ENCODE results near the gene ERG. TPM values are rescaled to one million over a fixed set of nuclear protein-coding genes. Genes with fewer than 3 reads are reported as not detected.

Gene ERG
- total and polyA plus RNA-seq, 2 of the 13 experiments (the other 11 are each of a cell fraction or from before 2014, with no cell fraction given), result not detected

DNA sequence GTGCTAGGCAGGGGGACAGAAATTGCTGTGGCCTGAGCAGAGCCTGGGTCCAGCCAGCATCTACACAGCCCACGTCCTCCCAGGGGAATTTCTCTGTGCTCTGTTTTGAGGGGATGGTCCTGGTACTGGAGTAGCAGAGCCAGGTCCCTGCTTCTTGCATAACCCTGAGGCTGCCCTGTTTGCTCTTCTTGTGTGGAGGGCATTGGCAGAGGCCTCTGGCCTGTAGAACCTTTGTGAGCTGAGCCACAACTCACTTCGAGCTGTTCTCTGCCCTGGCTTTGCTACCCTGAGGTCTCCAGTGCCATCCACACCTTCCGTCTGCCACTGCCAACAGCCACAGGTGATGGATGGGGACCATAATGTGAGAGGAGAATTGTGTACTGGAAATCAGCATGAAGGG, 139.6 kb downstream of the ERG start:
- Histone ChIP-seq H3K4me1 (ENCODE audit: insufficient read depth, low read length) (no peaks in the 10 kb centered on the region), H3K36me3 (replicated peaks in 1 of 2; ENCODE audit: control insufficient read depth in 1 of 2, insufficient read depth in 2 of 2, low read length in 2 of 2) (no peaks in the 10 kb centered on the region), H2AFZ (ENCODE audit: low read length) (no peak overlapping the region), H3K9ac (ENCODE audit: insufficient read depth, low read depth, low read length) (no peak overlapping the region), H3K9me3 (ENCODE audit: low read length) (no peaks in the 10 kb centered on the region), H3K27me3 (ENCODE audit: control insufficient read depth in 1 of 2, insufficient read depth in 2 of 2, low read length in 2 of 2) (no peaks in the 10 kb centered on the region), H3K27ac (ENCODE audit: extremely low read length, insufficient read depth, low read length) (no peak overlapping the region), H3K79me2 (ENCODE audit: insufficient read depth, low read length) (no peaks in the 10 kb centered on the region), H3K4me2 (ENCODE audit: low read depth, low read length) (no peak overlapping the region), H4K20me1 (ENCODE audit: insufficient read depth, low read length) (no peaks in the 10 kb centered on the region), H3K4me3 (replicated peaks in 1 of 3; ENCODE audit: insufficient read depth in 1 of 3, low read depth in 2 of 3, low read length in 3 of 3) (no peak overlapping the region)
- ATAC-seq (no peak), DNase-seq (ENCODE audit: low spot score) (no peak), FAIRE-seq (no peak)
- intact Hi-C loops (cut with micrococcal nuclease; ENCODE audit: unreplicated experiment), result no loop called here
- BruUV-seq (replicated peaks), result no TSS peak
- POLR2A ChIA-PET, result no interaction called here
- in situ Hi-C loops (cut with HindIII; ENCODE audit: extremely low pct_ligation_motif_present, low pct_unique_long_range_greater_than_20kb), result loop anchor here (25.0 kb wide), 1 partner anchor 646 kb away; no protein-coding TSS in a partner anchor
- no peak for TF ChIP-seq SCMH1 (CRISPR knock-in tag; IDR thresholded peaks at IDR 0.05; ENCODE audit: borderline replicate concordance)
- no peak for TF ChIP-seq ZNF431 (CRISPR knock-in tag; IDR thresholded peaks at IDR 0.05; ENCODE audit: borderline replicate concordance, low read depth)
- TF ChIP-seq U2AF1 (optimal IDR thresholded peaks at IDR 0.05; ENCODE audit: low read depth, low read length), result no peak
- TF ChIP-seq SP2 (CRISPR knock-in tag; IDR thresholded peaks at IDR 0.05), result no peak
- TF ChIP-seq, protein P1, sequence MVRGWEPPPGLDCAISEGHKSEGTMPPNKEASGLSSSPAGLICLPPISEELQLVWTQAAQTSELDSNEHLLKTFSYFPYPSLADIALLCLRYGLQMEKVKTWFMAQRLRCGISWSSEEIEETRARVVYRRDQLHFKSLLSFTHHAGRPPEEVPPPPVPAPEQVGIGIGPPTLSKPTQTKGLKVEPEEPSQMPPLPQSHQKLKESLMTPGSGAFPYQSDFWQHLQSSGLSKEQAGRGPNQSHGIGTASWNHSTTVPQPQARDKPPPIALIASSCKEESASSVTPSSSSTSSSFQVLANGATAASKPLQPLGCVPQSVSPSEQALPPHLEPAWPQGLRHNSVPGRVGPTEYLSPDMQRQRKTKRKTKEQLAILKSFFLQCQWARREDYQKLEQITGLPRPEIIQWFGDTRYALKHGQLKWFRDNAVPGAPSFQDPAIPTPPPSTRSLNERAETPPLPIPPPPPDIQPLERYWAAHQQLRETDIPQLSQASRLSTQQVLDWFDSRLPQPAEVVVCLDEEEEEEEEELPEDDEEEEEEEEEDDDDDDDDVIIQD (CRISPR knock-in tag; IDR thresholded peaks at IDR 0.05; ENCODE audit: low read depth), result no peak
- no peak for TF ChIP-seq ZNF614 (CRISPR knock-in tag; IDR thresholded peaks at IDR 0.05; ENCODE audit: borderline replicate concordance)
- TF ChIP-seq ZBTB21 (CRISPR knock-in tag; IDR thresholded peaks at IDR 0.05), result no peak
- TF ChIP-seq CC2D1A (CRISPR knock-in tag; IDR thresholded peaks at IDR 0.05), result no peak
- TF ChIP-seq KLF9 (CRISPR knock-in tag; IDR thresholded peaks at IDR 0.05; ENCODE audit: low read depth), result no peak
- TF ChIP-seq, protein P2, sequence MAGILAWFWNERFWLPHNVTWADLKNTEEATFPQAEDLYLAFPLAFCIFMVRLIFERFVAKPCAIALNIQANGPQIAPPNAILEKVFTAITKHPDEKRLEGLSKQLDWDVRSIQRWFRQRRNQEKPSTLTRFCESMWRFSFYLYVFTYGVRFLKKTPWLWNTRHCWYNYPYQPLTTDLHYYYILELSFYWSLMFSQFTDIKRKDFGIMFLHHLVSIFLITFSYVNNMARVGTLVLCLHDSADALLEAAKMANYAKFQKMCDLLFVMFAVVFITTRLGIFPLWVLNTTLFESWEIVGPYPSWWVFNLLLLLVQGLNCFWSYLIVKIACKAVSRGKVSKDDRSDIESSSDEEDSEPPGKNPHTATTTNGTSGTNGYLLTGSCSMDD (CRISPR knock-in tag; IDR thresholded peaks at IDR 0.05), result no peak
- no peak for TF ChIP-seq KLF12 (CRISPR knock-in tag; IDR thresholded peaks at IDR 0.05; ENCODE audit: borderline replicate concordance)
- no peak for TF ChIP-seq ZNF678 (CRISPR knock-in tag; IDR thresholded peaks at IDR 0.05)
- TF ChIP-seq, protein P3, sequence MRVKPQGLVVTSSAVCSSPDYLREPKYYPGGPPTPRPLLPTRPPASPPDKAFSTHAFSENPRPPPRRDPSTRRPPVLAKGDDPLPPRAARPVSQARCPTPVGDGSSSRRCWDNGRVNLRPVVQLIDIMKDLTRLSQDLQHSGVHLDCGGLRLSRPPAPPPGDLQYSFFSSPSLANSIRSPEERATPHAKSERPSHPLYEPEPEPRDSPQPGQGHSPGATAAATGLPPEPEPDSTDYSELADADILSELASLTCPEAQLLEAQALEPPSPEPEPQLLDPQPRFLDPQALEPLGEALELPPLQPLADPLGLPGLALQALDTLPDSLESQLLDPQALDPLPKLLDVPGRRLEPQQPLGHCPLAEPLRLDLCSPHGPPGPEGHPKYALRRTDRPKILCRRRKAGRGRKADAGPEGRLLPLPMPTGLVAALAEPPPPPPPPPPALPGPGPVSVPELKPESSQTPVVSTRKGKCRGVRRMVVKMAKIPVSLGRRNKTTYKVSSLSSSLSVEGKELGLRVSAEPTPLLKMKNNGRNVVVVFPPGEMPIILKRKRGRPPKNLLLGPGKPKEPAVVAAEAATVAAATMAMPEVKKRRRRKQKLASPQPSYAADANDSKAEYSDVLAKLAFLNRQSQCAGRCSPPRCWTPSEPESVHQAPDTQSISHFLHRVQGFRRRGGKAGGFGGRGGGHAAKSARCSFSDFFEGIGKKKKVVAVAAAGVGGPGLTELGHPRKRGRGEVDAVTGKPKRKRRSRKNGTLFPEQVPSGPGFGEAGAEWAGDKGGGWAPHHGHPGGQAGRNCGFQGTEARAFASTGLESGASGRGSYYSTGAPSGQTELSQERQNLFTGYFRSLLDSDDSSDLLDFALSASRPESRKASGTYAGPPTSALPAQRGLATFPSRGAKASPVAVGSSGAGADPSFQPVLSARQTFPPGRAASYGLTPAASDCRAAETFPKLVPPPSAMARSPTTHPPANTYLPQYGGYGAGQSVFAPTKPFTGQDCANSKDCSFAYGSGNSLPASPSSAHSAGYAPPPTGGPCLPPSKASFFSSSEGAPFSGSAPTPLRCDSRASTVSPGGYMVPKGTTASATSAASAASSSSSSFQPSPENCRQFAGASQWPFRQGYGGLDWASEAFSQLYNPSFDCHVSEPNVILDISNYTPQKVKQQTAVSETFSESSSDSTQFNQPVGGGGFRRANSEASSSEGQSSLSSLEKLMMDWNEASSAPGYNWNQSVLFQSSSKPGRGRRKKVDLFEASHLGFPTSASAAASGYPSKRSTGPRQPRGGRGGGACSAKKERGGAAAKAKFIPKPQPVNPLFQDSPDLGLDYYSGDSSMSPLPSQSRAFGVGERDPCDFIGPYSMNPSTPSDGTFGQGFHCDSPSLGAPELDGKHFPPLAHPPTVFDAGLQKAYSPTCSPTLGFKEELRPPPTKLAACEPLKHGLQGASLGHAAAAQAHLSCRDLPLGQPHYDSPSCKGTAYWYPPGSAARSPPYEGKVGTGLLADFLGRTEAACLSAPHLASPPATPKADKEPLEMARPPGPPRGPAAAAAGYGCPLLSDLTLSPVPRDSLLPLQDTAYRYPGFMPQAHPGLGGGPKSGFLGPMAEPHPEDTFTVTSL (CRISPR knock-in tag; IDR thresholded peaks at IDR 0.05; ENCODE audit: borderline replicate concordance), result no peak
- TF ChIP-seq ZNF331 (CRISPR knock-in tag; IDR thresholded peaks at IDR 0.05), result no peak
- CTCF ChIA-PET (ENCODE audit: low intra/inter-chr PET ratio, low total read pairs), result no interaction called here
- WGBS (ENCODE audit: low lambda C conversion rate), result 30% methylated on average over 3 of the region's 3 CpGs

Data from HepG2 (cell line).